WI38 (cell line): ENCODE data around the gene COL18A1.

Experiments
- H3K4me3 ChIP-seq: 2 replicates; pipeline ENCODE4 v1.5.1; 2011; ENCODE audit warnings: low read depth, mild to moderate bottlenecking, control low read depth, low read length
- CTCF ChIP-seq: IDR thresholded peaks from 2 replicates; pipeline ENCODE4 v1.5.1; 2012; ENCODE audit warnings: low read depth, mild to moderate bottlenecking, control low read depth, low read length

The COL18A1 gene

GRCh38 chr21:45485686-45486442 is 80.9 kb downstream of the COL18A1 start:
- H3K4me3 ChIP-seq: no peak overlapping the region
- TF ChIP-seq CTCF: no peak

GRCh38 chr21:45486443-45487160 is 81.6 kb downstream of the COL18A1 start:
- H3K4me3 ChIP-seq: no peak overlapping the region
- no peak for TF ChIP-seq CTCF

- no peak for TF ChIP-seq CTCF
- H3K4me3 ChIP-seq: no peak overlapping the region
These were observed 82.3 kb downstream of the COL18A1 start for GRCh38 chr21:45487161-45487806.

GRCh38 chr21:45487891-45488600 is 83.1 kb downstream of the COL18A1 start:
- TF ChIP-seq CTCF: no peak
- no peak overlapping the region for H3K4me3 ChIP-seq

GRCh38 chr21:45488931-45489721 is 84.2 kb downstream of the COL18A1 start:
- TF ChIP-seq CTCF: no peak
- H3K4me3 ChIP-seq: no peak overlapping the region

- TF ChIP-seq CTCF: no peak
- H3K4me3 ChIP-seq: no peak overlapping the region
These were observed 84.7 kb downstream of the COL18A1 start for GRCh38 chr21:45489722-45489982.
